ENCODE measurements around the gene MDM4.

The MDM4 gene

GRCh38 chr1:204575221-204576190 is 59.3 kb downstream of the MDM4 start:
- in situ Hi-C loops (cut with MboI; ENCODE audit: low sequenced_read_pairs, unreplicated experiment), result no loop called here
- no peak for TF ChIP-seq CTCF (IDR thresholded peaks at IDR 0.05; ENCODE audit: borderline replicate concordance, control extremely low read depth, extremely low read depth, insufficient read depth, missing control alignments)
- DNase-seq (ENCODE audit: low spot score), result no peak

- DNase-seq (ENCODE audit: low spot score), result no peak
- in situ Hi-C loops (cut with MboI; ENCODE audit: low sequenced_read_pairs, unreplicated experiment), result no loop called here
These were observed 60.2 kb downstream of the MDM4 start for GRCh38 chr1:204576422-204576821.

GRCh38 chr1:204577794-204578478 is 61.7 kb downstream of the MDM4 start:
- in situ Hi-C loops (cut with MboI; ENCODE audit: low sequenced_read_pairs, unreplicated experiment), result no loop called here
- no peak for DNase-seq (ENCODE audit: low spot score)
- no peak for TF ChIP-seq CTCF (IDR thresholded peaks at IDR 0.05; ENCODE audit: borderline replicate concordance, control extremely low read depth, extremely low read depth, insufficient read depth, missing control alignments)

More at GRCh38 chr1:204576422-204576821, 60.2 kb downstream of the MDM4 start:
- no peak for TF ChIP-seq CTCF (IDR thresholded peaks at IDR 0.05; ENCODE audit: borderline replicate concordance, control extremely low read depth, extremely low read depth, insufficient read depth, missing control alignments)

GRCh38 chr1:204578867-204579664 is 62.9 kb downstream of the MDM4 start:
- peak; percentile 71 for DNase-seq (ENCODE audit: low spot score)
- no peak for TF ChIP-seq CTCF (IDR thresholded peaks at IDR 0.05; ENCODE audit: borderline replicate concordance, control extremely low read depth, extremely low read depth, insufficient read depth, missing control alignments)
- in situ Hi-C loops (cut with MboI; ENCODE audit: low sequenced_read_pairs, unreplicated experiment), result no loop called here

GRCh38 chr1:204579681-204580080 is 63.5 kb downstream of the MDM4 start:
- no peak for DNase-seq (ENCODE audit: low spot score)
- in situ Hi-C loops (cut with MboI; ENCODE audit: low sequenced_read_pairs, unreplicated experiment), result no loop called here

More at GRCh38 chr1:204579681-204580080, 63.5 kb downstream of the MDM4 start:
- TF ChIP-seq CTCF (IDR thresholded peaks at IDR 0.05; ENCODE audit: borderline replicate concordance, control extremely low read depth, extremely low read depth, insufficient read depth, missing control alignments), result no peak
